GM23338 (cell line): Measurements from ENCODE around the gene ACOX3.

Experiments
- CREB1 ChIP-seq: fragments of 250-450 bp; sonication (Bioruptor Pico); IDR thresholded peaks from 2 replicates; pipeline ENCODE4 v1.5.0; 2020; ENCODE audit warnings: low read depth, mild to moderate bottlenecking, moderate library complexity
- CTCF ChIP-seq, 2 experiments: fragments of 200-600 bp in 1 of 2; sonication (generic) in 1 of 2; conservative IDR thresholded peaks; 2 replicates each; pipeline versions ENCODE4 v1.5.1 to v1.6.1; 2016 to 2017; ENCODE audit warnings: antibody characterized with exemption in 2 of 2, low read depth in 2 of 2, mild to moderate bottlenecking in 2 of 2, moderate library complexity in 1 of 2
- ETS1 ChIP-seq: IDR thresholded peaks from 2 replicates; pipeline ENCODE4 v1.6.1; 2016; ENCODE audit warnings: antibody characterized with exemption
- EZH2 ChIP-seq: fragments of 200-600 bp; sonication (generic); IDR thresholded peaks from one replicate; pipeline ENCODE4 v1.8.0; 2017; ENCODE audit warnings: antibody characterized with exemption, mild to moderate bottlenecking, low read depth; ENCODE audit not compliant: unreplicated experiment
- EZH2phosphoT487 ChIP-seq: fragments of 200-600 bp; sonication (generic); IDR thresholded peaks from one replicate; pipeline ENCODE4 v1.8.1; 2018; ENCODE audit warnings: antibody characterized with exemption; ENCODE audit not compliant: unreplicated experiment
- JUNB ChIP-seq: IDR thresholded peaks from one replicate; pipeline ENCODE4 v1.6.1; 2016; ENCODE audit warnings: antibody characterized with exemption; ENCODE audit not compliant: unreplicated experiment
- POLR2AphosphoS5 ChIP-seq: IDR thresholded peaks from 2 replicates; pipeline ENCODE4 v1.6.1; 2016; ENCODE audit warnings: antibody characterized with exemption, low read depth
- REST ChIP-seq: IDR thresholded peaks from one replicate; pipeline ENCODE4 v1.6.1; 2018; ENCODE audit warnings: antibody characterized with exemption; ENCODE audit not compliant: unreplicated experiment
- STAT1 ChIP-seq: IDR thresholded peaks from one replicate; pipeline ENCODE4 v1.6.1; 2016; ENCODE audit warnings: antibody characterized with exemption; ENCODE audit not compliant: unreplicated experiment
- ZNF114 ChIP-seq: fragments of 250-450 bp; sonication (Bioruptor Pico); IDR thresholded peaks from 2 replicates; pipeline ENCODE4 v1.5.0; 2020; ENCODE audit warnings: mild to moderate bottlenecking, moderate library complexity
- ZNF462 ChIP-seq: fragments of 250-450 bp; sonication (Bioruptor Pico); IDR thresholded peaks from 2 replicates; pipeline ENCODE4 v1.5.0; 2020; ENCODE audit warnings: mild to moderate bottlenecking, moderate library complexity

- TF ChIP-seq CTCF (conservative IDR thresholded peaks at IDR 0.05; ENCODE audit: low read depth in 2 of 2), result no peak
- TF ChIP-seq EZH2phosphoT487, result no peak
- TF ChIP-seq EZH2, result no peak
- TF ChIP-seq POLR2AphosphoS5, result no peak
- no peak for TF ChIP-seq REST
- no peak for TF ChIP-seq CREB1 (CRISPR knock-in tag)
- no peak for TF ChIP-seq ZNF462 (CRISPR knock-in tag)
- no peak for TF ChIP-seq ZNF114 (CRISPR knock-in tag)
- TF ChIP-seq JUNB, result no peak
- TF ChIP-seq STAT1, result no peak
- no peak for TF ChIP-seq ETS1
Observed at GRCh38 chr4:8366601-8367000, 73.9 kb downstream of the ACOX3 start.
